GM21381 (cell line): ENCODE results near the gene NRAP.

ENCODE experiments used
- ATAC-seq: cut with Tn5 transposase; IDR thresholded peaks from one replicate; pipeline ENCODE4 v1.9.1; 2021; ENCODE audit warnings: mild to moderate bottlenecking, moderate library complexity; ENCODE audit not compliant: unreplicated experiment

Gene NRAP

GRCh38 chr10:113663908-113664307 lies at the start of gene NRAP:
TSS of gene NRAP (minus strand) at chr10:113664041. CDS start at chr10:113663882, 159 bp downstream.
- ATAC-seq = no peak

DNA sequence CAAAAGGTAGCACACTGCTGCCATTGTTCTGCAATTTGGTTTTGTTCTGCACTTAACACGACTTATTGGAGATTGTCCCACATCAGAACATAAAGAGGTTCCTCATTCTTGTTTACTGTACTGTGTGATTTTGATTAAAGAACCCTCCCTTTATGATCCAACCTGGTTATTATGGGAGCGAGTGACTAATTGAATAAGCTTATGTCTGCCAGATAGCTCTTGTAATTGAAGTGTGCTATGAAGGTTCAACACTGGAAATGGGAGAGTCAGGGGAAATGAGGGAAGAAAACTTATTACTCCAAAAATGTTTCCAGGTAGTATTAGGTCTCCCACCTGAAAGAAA lies 49.8 kb upstream of the NRAP start:
- no peak for ATAC-seq

- ATAC-seq = no peak
Measured at GRCh38 chr10:113712755-113713639, 49.2 kb upstream of the NRAP start.

- no peak for ATAC-seq
Measured at GRCh38 chr10:113712024-113712423, 48.2 kb upstream of the NRAP start.

DNA sequence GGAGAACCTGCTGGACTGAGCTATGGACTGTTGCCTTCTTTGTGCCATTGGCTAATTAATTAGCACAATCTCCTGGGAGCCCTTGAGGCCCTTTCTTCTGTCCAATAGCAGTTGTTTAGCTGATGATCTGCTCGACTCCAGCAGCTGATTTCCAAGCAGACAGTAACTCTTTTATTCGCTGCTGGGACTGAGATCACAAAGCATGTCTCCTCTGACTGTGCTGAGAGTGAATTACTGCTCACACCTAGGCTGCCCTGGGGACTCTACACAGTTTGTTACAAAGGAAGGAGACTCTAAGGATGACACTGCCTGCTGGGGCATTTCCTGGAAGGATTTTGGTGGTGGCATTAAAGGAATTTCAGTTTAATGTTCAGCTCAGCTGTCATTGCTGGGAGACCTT lies 47.3 kb upstream of the NRAP start:
- ATAC-seq = no peak

DNA sequence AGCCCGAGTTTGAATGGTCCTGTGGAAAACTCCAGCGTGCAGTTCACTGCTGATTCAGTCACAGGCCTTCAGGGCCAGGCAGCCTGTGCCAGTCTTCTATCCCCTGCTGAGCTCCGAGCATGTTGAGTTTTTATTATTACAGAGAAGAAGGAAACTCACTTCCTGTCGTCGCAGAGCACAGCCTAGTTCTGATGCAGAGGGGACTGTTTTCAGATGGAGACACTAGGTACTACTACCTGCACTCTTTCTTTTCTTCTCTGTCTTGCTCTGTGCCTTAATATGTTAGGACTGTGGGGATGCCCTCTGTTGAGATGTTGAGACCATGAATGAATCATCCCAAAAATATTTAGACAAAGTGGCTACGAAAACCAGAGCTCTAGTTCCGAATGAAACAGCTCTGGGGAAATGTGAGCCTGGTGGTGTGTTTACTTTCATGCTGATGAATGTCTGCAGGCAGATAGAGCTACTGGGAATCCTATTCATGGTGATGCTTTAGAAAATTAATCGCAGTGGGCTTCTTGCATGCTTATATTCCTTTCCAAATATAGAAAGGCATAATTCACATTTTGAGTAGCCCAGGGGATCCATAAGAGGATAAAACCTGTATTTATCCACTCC lies 45.5 kb upstream of the NRAP start:
- ATAC-seq = no peak

- ATAC-seq = no peak
Measured at GRCh38 chr10:113708640-113709039, 44.8 kb upstream of the NRAP start.

- ATAC-seq = no peak
Measured at GRCh38 chr10:113706623-113707022, 42.8 kb upstream of the NRAP start.

DNA sequence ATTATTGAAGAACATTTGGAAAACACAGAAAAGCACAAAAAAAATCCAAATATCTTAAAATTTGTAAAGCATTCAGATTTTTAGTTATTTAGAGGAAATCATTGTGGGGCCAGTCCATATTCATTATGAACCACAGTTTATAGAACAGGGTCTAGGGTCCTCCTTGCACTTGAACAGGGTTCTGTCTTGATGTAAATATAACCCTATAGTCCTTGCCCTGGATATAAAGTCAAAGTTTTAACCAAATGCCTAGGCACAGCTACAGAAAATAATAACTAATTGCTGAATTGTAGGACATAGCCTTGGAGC lies 41.5 kb upstream of the NRAP start:
- no peak for ATAC-seq

- no peak for ATAC-seq
Measured at GRCh38 chr10:113704637-113705343, 40.9 kb upstream of the NRAP start.

DNA sequence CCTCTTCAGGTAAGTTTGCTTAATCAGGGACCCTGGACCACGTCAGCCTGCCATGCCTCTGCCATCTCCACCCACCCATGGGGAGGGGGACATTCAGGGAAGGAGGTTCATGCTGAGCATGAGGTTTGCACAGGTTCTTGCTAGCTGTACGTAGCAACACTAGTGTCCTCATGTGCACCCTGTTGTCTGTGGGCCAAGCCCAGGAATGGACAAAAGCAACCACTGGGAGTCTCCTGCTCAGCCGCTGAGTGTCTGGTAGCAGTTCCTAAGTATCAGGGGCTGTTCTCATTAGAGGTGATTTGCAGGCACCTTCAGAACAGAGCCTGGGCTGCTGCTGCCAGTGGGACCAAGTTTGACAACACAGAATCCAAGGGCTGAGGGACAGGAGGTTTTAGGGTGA lies 33.8 kb upstream of the NRAP start:
- no peak for ATAC-seq

GRCh38 chr10:113695691-113696090 lies 31.9 kb upstream of the NRAP start:
- no peak for ATAC-seq

- ATAC-seq = no peak
Measured at GRCh38 chr10:113693348-113693747, 29.5 kb upstream of the NRAP start.

GRCh38 chr10:113692271-113692670 lies 28.4 kb upstream of the NRAP start:
- no peak for ATAC-seq

- ATAC-seq = no peak
Measured at GRCh38 chr10:113691381-113691780, 27.5 kb upstream of the NRAP start.

DNA sequence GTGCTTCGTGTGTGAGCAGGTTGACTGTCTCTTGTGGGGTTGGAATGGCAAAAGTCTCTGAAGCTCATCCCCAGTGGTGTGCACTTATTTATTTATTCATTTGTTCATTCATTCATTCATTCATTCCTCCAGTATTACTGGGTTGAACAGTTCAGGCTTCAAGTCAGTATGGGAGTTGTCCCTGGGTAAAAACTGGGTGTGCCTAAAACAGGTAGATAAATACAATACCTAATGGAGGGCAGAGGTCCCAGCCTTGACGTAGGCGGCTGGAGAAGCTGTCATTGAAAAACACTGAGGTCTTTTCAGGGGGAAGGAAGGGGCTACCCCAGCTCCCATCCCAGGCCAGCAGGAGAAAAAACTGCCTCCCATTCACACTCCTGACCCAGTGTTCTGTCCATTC lies 26.9 kb upstream of the NRAP start:
- ATAC-seq = no peak

- ATAC-seq = no peak
Measured at GRCh38 chr10:113689574-113689973, 25.7 kb upstream of the NRAP start.

- ATAC-seq = no peak
Measured at GRCh38 chr10:113689057-113689456, 25.2 kb upstream of the NRAP start.

DNA sequence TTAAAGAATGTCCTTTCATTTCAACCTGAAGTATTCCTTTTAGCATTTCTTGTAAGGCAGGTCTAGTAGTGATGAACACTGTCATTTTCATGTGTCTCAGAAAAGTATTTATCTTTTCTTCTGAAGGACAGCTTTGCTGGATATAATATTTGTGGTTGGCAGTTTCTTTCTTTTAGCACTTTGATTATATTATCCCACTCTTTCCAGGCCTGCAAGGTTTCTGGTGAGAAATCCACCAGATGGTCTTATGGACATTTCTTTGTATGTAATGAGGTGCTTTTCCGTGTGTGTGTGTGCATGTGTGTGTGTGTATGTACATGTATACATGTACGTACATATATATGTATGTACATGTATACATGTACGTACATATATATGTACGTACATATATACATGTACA lies 23.2 kb upstream of the NRAP start:
- ATAC-seq = no peak

DNA sequence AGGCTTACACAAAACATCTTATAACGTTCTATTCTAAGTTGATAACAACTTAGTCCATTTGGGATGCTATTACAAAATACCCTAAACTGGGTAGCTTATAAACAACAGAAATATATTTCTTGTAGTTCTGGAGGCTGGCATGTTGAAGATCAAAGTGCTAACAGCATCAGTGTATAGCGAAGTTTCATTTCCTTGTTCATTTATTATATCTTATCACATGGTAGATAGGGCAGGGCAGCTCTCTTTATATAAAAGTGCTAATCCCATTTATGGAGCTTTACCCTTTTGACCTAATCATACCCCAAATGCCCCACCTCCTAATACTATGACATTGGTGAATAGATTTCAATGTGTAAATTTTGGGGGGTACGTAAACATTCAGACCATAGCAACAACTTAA lies 22.2 kb upstream of the NRAP start:
- ATAC-seq = no peak

DNA sequence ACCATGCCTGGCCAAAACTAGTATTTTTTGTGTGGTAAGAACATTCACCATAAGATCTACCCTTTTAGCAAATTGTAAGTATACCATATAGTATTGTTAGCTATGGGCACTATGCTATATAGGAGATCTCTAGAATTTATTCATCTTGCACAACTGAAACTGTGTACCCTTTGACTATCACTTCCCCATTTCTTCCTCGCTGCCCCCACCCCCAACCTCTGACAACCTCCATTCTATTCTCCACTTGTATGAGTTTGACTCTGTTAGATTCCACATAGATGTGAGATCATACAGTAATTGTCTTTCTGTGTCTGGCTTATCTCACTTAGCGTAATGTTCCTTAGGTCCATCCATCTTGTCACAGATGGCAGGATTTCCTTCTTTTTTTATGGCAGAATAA lies 19.5 kb upstream of the NRAP start:
- no peak for ATAC-seq
